GM19438 (cell line): ENCODE results near the gene LIPN.

ENCODE experiments used
- ATAC-seq: cut with Tn5 transposase; IDR thresholded peaks from one replicate; pipeline ENCODE4 v1.9.1; 2021; ENCODE audit warnings: low read depth; ENCODE audit not compliant: unreplicated experiment

The LIPN gene

GRCh38 chr10:88820748-88821401 is 61.1 kb downstream of the LIPN start:
- ATAC-seq: no peak

DNA sequence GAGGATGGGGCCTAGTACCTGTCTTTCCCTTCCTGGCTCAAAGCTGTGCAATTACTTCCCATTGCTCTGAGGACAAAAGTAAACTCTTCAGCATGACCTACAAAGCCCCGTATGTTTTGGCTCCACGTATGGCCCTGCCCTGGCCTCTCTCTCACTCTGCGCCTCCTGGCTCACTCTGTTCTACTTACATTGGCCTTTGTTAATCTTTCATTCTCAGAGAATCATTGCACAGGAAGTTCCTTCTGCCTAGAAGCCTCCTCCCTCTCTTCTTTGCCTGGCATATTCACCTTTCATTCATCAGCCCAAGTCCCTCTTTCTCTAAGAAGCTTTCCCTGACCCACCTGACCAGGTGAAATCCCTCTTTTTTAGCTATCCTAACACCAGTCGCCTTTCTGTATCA is 66.6 kb downstream of the LIPN start:
- no peak for ATAC-seq

DNA sequence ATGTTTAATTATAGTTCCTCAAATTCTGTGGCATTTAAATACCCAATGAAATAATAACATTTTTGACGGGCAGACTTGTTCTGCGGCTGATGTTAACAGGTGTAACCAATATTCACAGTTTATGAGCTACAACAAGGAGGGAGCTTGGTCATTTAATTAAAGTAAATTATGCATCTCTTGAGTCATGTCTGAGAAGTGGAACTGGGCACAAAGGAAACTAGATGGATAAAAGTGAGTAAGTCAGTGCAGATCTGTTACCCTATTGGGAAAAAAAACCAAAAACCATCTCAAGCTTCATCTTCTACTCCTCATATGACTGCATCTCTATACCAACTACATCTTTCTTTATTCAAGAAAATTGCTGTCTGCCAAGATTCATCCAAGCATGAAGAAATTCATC is 67.9 kb downstream of the LIPN start:
- no peak for ATAC-seq

GRCh38 chr10:88828310-88828709 is 68.5 kb downstream of the LIPN start:
- no peak for ATAC-seq
